H1 (cell line): ENCODE data around the gene CCDC12. TPM values are rescaled to one million over a fixed set of nuclear protein-coding genes. Genes with fewer than 3 reads are reported as not detected.

Experiments used
- BRCA1 ChIP-seq: IDR thresholded peaks from 2 replicates; pipeline ENCODE4 v1.6.1; 2012; ENCODE audit warnings: low read depth, low read length, improper control_type of control experiment
- CBX5 ChIP-seq: fragments of 300-800, 300-1000 bp; sonication (generic); IDR thresholded peaks from 2 replicates; pipeline ENCODE4 v1.7.1; 2016; ENCODE audit warnings: antibody characterized with exemption, low read length, low read depth
- HDAC2 ChIP-seq, 2 experiments: fragments of 300-600 bp in 1 of 2; sonication (generic) in 1 of 2; IDR thresholded peaks; 2 replicates each; pipeline ENCODE4 v1.6.1; 2011 to 2012; ENCODE audit warnings: low read depth in 2 of 2, low read length in 2 of 2, mild to moderate bottlenecking in 2 of 2, moderate library complexity in 2 of 2, borderline replicate concordance in 1 of 2, inconsistent platforms in 1 of 2
- JUN ChIP-seq: IDR thresholded peaks from 2 replicates; pipeline ENCODE4 v1.6.1; 2011; ENCODE audit warnings: low read depth, mild to moderate bottlenecking, improper control_type of control experiment, low read length
- NRF1 ChIP-seq: IDR thresholded peaks from 2 replicates; pipeline ENCODE4 v1.6.1; 2011; ENCODE audit warnings: mild to moderate bottlenecking, low read depth, low read length, improper control_type of control experiment
- RFX5 ChIP-seq: IDR thresholded peaks from 2 replicates; pipeline ENCODE4 v1.6.1; 2011; ENCODE audit warnings: low read depth, low read length, improper control_type of control experiment, borderline replicate concordance
- RXRA ChIP-seq: IDR thresholded peaks from 2 replicates; pipeline ENCODE4 v1.6.1; 2011; ENCODE audit warnings: low read depth, mild to moderate bottlenecking, low read length, moderate library complexity; ENCODE audit not compliant: insufficient read depth
- polyA plus RNA-seq, 7 experiments: library from polyadenylated mRNA; depleted of rRNA in 3 of 7; stranded (reverse) in 5 of 7; unstranded in 2 of 7; fragments of >200 nt in 5 of 7; fragments of 200-250 nt in 2 of 7; gene quantifications; 1 replicate in 5 of 7; 2 replicates in 1 of 7; 4 replicates in 1 of 7; pipeline versions ENCODE4 v1.2.1 to v1.2.3, GENCODE V29; 2011 to 2013; ENCODE audit warnings: missing spikeins in 2 of 7, mixed read lengths in 2 of 7
- total RNA-seq: library from RNA; stranded (reverse); fragmentation: NEBNext Ultra II Directional; extraction: Animal tissue kit (Norgen Biotek cat#: 25700); gene quantifications from 2 replicates; pipeline ENCODE4 v1.2.1, GENCODE V29; 2021

The CCDC12 gene
- total and polyA plus RNA-seq, 2 of the 8 experiments (the other 6 are each of a cell fraction or from before 2014, with no cell fraction given), result 29.5 to 41.3 TPM

DNA sequence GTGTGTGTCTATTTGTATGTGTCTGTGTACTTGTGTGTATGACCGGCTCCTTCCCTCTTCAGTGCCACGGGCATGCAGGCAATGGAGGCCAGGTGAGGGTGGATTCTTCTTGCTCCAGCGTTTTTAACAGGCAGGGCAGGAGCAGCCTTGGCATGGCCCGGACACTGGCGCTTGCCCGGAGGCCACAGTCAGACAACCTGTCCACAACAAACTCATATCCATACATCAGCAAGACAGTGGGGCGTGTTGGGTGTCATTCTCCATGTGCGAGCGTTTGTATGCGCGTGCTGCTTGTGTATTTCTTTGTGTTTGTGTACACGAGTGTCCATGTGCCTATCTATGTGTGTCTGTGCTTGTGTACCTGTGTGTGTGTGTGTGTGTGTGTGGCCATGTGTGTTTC, 69.3 kb downstream of the CCDC12 start (continued):
- TF ChIP-seq RXRA, result no peak
- no peak for TF ChIP-seq RFX5
- no peak for TF ChIP-seq NRF1
- TF ChIP-seq JUN, result no peak
- TF ChIP-seq BRCA1, result no peak
- TF ChIP-seq CBX5, result no peak
- no peak for TF ChIP-seq HDAC2 (IDR thresholded peaks at IDR 0.05; ENCODE audit: borderline replicate concordance in 1 of 2, low read depth in 2 of 2, low read length in 2 of 2)
